OCI-LY3 (cell line): ENCODE measurements around the gene NRXN3.

Experiments used
- CTCF ChIP-seq: fragments of 200-600, 300-600 bp; sonication (generic); IDR thresholded peaks from 2 replicates; pipeline ENCODE4 v1.5.1; 2014; ENCODE audit warnings: antibody characterized with exemption, low read length, low read depth
- EZH2phosphoT487 ChIP-seq: fragments of 200-600 bp; shearing (Covaris generic); IDR thresholded peaks from 2 replicates; pipeline ENCODE4 v1.6.1; 2018; ENCODE audit warnings: antibody characterized with exemption, mixed run types, low read depth

GRCh38 chr14:78747813-78748212 is 577.6 kb downstream of the NRXN3 start:
- TF ChIP-seq CTCF: no peak
- TF ChIP-seq EZH2phosphoT487: no peak
